Endothelial cell of umbilical vein (primary cell): ENCODE data around the gene GSTT4. TPM values are rescaled to one million over a fixed set of nuclear protein-coding genes. Genes with fewer than 3 reads are reported as not detected.

ENCODE experiments used
- BruUV-seq: library from RNA; stranded (reverse); fragments of 400-500 nt; replicated peaks from 2 replicates; lab custom pipeline; 2021; lab: Mats Ljungman, UMichigan
- CTCF ChIA-PET: fragments of 300-600, 350-600 bp; sonication (Branson Sonifier 250); formaldehyde crosslinking; loops from one replicate; lab custom pipeline; 2021; ENCODE audit warnings: antibody characterized with exemption, inconsistent platforms; lab: Charles Lee
- POLR2A ChIA-PET: fragments of 300-600, 350-600 bp; sonication (Branson Sonifier 250); formaldehyde crosslinking; loops from one replicate; lab custom pipeline; 2021; ENCODE audit warnings: antibody characterized with exemption, inconsistent platforms; lab: Charles Lee
- DNase-seq: peaks from one replicate; pipeline ENCODE4 v3.0.0-alpha.2; 2011; ENCODE audit warnings: low read depth, low spot score
- FAIRE-seq: peaks from 2 replicates; lab custom pipeline; 2011; peaks lifted over from hg19 to GRCh38; lab: Jason Lieb, UNC
- H2AFZ ChIP-seq: 2 replicates; pipeline ENCODE4 v1.6.0; 2012; ENCODE audit warnings: low read depth, low read length, control low read depth, inconsistent platforms
- H3K27ac ChIP-seq: 2 replicates; pipeline ENCODE4 v1.5.1; 2011; ENCODE audit warnings: low read depth, mild to moderate bottlenecking, control low read depth, low read length, moderate library complexity; ENCODE audit not compliant: insufficient read depth
- H3K27me3 ChIP-seq, 2 experiments: 2 replicates each; pipeline versions ENCODE4 v1.6.0 to v1.6.1; 2011; ENCODE audit warnings: low read length in 2 of 2, mixed read lengths in 1 of 2; ENCODE audit not compliant: control insufficient read depth in 2 of 2, insufficient read depth in 2 of 2
- H3K36me3 ChIP-seq, 2 experiments: 2 replicates in 1 of 2; 3 replicates in 1 of 2; pipeline ENCODE4 v1.5.1; 2011; ENCODE audit warnings: low read length in 2 of 2, mild to moderate bottlenecking in 1 of 2, moderate library complexity in 1 of 2; ENCODE audit not compliant: control insufficient read depth in 2 of 2, insufficient read depth in 2 of 2; ENCODE audit errors: extremely low read depth in 1 of 2
- H3K4me1 ChIP-seq: 3 replicates; pipeline ENCODE4 v1.5.1; 2011; ENCODE audit warnings: mild to moderate bottlenecking, low read length; ENCODE audit not compliant: control insufficient read depth, insufficient read depth; ENCODE audit errors: extremely low read depth
- H3K4me2 ChIP-seq: 2 replicates; pipeline ENCODE4 v1.6.1; 2011; ENCODE audit warnings: low read length, control low read depth, mixed read lengths; ENCODE audit not compliant: insufficient read depth
- H3K4me3 ChIP-seq, 3 experiments: fragments of 200-600 bp in 1 of 3; sonication (generic), shearing (Covaris generic) in 1 of 3; replicated peaks in 1 of 3; 2 replicates each; pipeline ENCODE4 v1.5.1; 2011 to 2016; ENCODE audit warnings: control low read depth in 3 of 3, low read length in 3 of 3, mild to moderate bottlenecking in 2 of 3, inconsistent platforms in 1 of 3, low read depth in 1 of 3, moderate library complexity in 1 of 3; ENCODE audit not compliant: insufficient read depth in 1 of 3
- H3K79me2 ChIP-seq: 2 replicates; pipeline ENCODE4 v1.6.0; 2012; ENCODE audit warnings: low read length, inconsistent platforms; ENCODE audit not compliant: control insufficient read depth, insufficient read depth
- H3K9ac ChIP-seq: replicated peaks from 2 replicates; pipeline ENCODE3; 2011; ENCODE audit warnings: low read length, control low read depth; ENCODE audit not compliant: insufficient read depth; ENCODE audit errors: extremely low read depth
- H3K9me1 ChIP-seq: replicated peaks from 3 replicates; pipeline ENCODE4 v1.6.0; 2011; ENCODE audit warnings: mild to moderate bottlenecking, low read length; ENCODE audit not compliant: control insufficient read depth, insufficient read depth; ENCODE audit errors: extremely low read depth
- H3K9me3 ChIP-seq: replicated peaks from 2 replicates; pipeline ENCODE4 v1.5.1; 2012; ENCODE audit warnings: low read length, inconsistent platforms; ENCODE audit not compliant: control insufficient read depth, insufficient read depth
- H4K20me1 ChIP-seq: replicated peaks from 2 replicates; pipeline ENCODE3; 2011; ENCODE audit warnings: mild to moderate bottlenecking, low read length; ENCODE audit not compliant: control insufficient read depth, insufficient read depth; ENCODE audit errors: extremely low read depth
- EZH2 ChIP-seq: IDR thresholded peaks from 2 replicates; pipeline ENCODE4 v1.6.1; 2012; ENCODE audit warnings: borderline replicate concordance, low read depth, mild to moderate bottlenecking, moderate library complexity, low read length, inconsistent platforms; ENCODE audit not compliant: severe bottlenecking
- FOS ChIP-seq: IDR thresholded peaks from 2 replicates; pipeline ENCODE4 v1.6.1; 2011; ENCODE audit warnings: mild to moderate bottlenecking, low read length, moderate library complexity, borderline replicate concordance; ENCODE audit not compliant: insufficient read depth
- GATA2 ChIP-seq: IDR thresholded peaks from 2 replicates; pipeline ENCODE4 v1.7.0; 2011; ENCODE audit warnings: low read depth, mild to moderate bottlenecking, moderate library complexity, mixed read lengths, low read length; ENCODE audit not compliant: insufficient read length, insufficient read depth
- JUN ChIP-seq: IDR thresholded peaks from 2 replicates; pipeline ENCODE4 v1.6.1; 2011; ENCODE audit warnings: borderline replicate concordance, low read depth; ENCODE audit not compliant: insufficient read length, insufficient read depth
- MYC ChIP-seq: IDR thresholded peaks from one replicate; pipeline ENCODE4 v1.6.1; 2011; ENCODE audit warnings: mild to moderate bottlenecking, low read depth, low read length
- POLR2A ChIP-seq: IDR thresholded peaks from 2 replicates; pipeline ENCODE4 v1.6.1; 2012; ENCODE audit warnings: low read depth, mild to moderate bottlenecking, control low read depth, low read length
- POLR2AphosphoS5 ChIP-seq: IDR thresholded peaks from 2 replicates; pipeline ENCODE4 v1.6.1; 2012; ENCODE audit warnings: low read depth, mild to moderate bottlenecking, control low read depth, low read length, moderate library complexity; ENCODE audit not compliant: insufficient read depth
- dilution Hi-C: fragments of 300-500 bp; cut with MboI; formaldehyde crosslinking; loops from one replicate; pipeline ENCODE4 v1.15.0; 2019; ENCODE audit warnings: low sequenced_read_pairs; ENCODE audit not compliant: extremely low pct_ligation_motif_present
- intact Hi-C: fragments of 100-400 bp; cut with micrococcal nuclease; formaldehyde crosslinking; loops from one replicate; pipeline ENCODE4 v1.10.0; 2022
- polyA plus RNA-seq, 4 experiments: library from polyadenylated mRNA; depleted of rRNA in 3 of 4; stranded (reverse) in 3 of 4; unstranded in 1 of 4; fragments of >200 nt; gene quantifications; 2 replicates each; pipeline versions ENCODE4 v1.2.1 to v1.2.3, GENCODE V29; 2011 to 2012; ENCODE audit warnings: missing spikeins in 1 of 4
- total RNA-seq: library from RNA; stranded (reverse); gene quantifications from 2 replicates; pipeline ENCODE4 v1.2.3, GENCODE V29; 2021
- TF ChIP-seq, protein P1 (sequence below): IDR thresholded peaks from 2 replicates; pipeline ENCODE4 v1.6.1; 2011; ENCODE audit not compliant: insufficient read depth, insufficient read length
- TF ChIP-seq, protein P2 (sequence below), 2 donors: IDR thresholded peaks; 1 replicate in 1 of 2; 2 replicates in 1 of 2; pipeline ENCODE4 v1.5.1; 2011; ENCODE audit warnings: low read length in 2 of 2, mild to moderate bottlenecking in 2 of 2, moderate library complexity in 2 of 2, control low read depth in 1 of 2, inconsistent platforms in 1 of 2, low read depth in 1 of 2; ENCODE audit not compliant: insufficient read depth in 1 of 2; ENCODE audit errors: extremely low read depth in 1 of 2

Gene GSTT4
- total and polyA plus RNA-seq, 2 donors (not counting 3 experiments of a cell fraction or from before 2014, with no cell fraction given): not detected

DNA sequence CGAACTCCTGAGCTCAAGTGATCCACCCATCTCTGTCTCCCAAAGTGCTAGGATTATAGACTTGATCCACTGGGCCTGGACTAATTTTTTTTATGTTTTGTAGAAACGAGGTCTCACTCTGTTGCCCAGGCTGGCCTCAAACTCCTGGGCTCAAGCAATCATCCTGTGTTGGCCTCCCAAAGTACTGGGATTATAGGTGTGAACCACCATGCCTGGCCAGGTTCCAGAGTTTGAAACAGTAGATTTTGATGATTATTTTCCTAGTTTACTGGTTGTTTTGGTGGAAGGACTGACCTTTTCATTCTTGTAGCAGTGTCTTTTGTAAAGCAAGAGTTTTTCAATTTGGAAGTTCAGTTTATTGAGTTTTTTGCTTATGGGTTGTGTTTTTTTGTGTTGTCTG is 20.8 kb upstream of the GSTT4 start:
- POLR2A ChIA-PET: no interaction called here
- Histone ChIP-seq H3K4me1 (peaks cover 14% of the 10 kb centered on the region), H3K79me2 (peaks cover 38% of the 10 kb centered on the region), H4K20me1 (no peaks in the 10 kb centered on the region), H3K4me3 (no peak overlapping the region), H3K27ac (no peak overlapping the region), H3K9me3 (no peaks in the 10 kb centered on the region), H3K27me3 (no peaks in the 10 kb centered on the region), H3K4me2 (no peak overlapping the region), H2AFZ (no peak overlapping the region), H3K9ac (no peak overlapping the region), H3K36me3 (peaks cover 0 to 2% of the 10 kb centered on the region in 2 experiments), H3K9me1 (no peaks in the 10 kb centered on the region)
- dilution Hi-C loops: no loop called here
- DNase-seq (no peak), FAIRE-seq (no peak)
- TF ChIP-seq POLR2A (no peak), EZH2 (no peak)
- CTCF ChIA-PET: no interaction called here
- no TSS peak for BruUV-seq
- intact Hi-C loops: no loop called here

DNA sequence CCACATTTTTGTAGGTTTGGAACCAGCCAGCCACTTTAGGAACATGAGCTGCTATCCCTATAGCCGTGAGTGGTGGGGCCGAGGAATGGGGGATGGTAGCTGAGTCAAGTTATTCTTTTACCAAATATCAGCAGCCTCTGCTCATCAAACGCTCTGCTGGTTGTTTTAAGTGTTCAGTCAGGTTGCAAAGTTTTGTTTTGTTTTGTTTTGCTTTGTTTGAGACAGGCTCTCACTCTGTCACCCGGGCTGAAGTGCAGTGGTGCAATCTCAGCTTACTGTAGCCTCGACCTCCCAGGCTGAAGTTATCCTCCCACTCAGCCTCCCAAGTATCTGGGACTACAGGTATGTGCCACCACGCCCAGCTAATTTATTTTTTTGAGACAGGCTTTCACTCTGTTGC is 20.2 kb upstream of the GSTT4 start:
- Histone ChIP-seq H3K9me3 (no peaks in the 10 kb centered on the region), H3K4me1 (peaks cover 14% of the 10 kb centered on the region), H3K27me3 (no peaks in the 10 kb centered on the region), H3K4me3 (no peak overlapping the region), H3K9ac (no peak overlapping the region), H3K4me2 (no peak overlapping the region), H3K36me3 (no peaks in the 10 kb centered on the region), H3K79me2 (peaks cover 38% of the 10 kb centered on the region), H3K9me1 (no peaks in the 10 kb centered on the region), H4K20me1 (no peaks in the 10 kb centered on the region), H2AFZ (no peak overlapping the region), H3K27ac (no peak overlapping the region)
- BruUV-seq: no TSS peak
- intact Hi-C loops (no loop called here), dilution Hi-C loops (no loop called here)
- TF ChIP-seq EZH2 (no peak), POLR2A (no peak), FOS (no peak), JUN (no peak), POLR2AphosphoS5 (no peak), MYC (no peak), GATA2 (no peak)
- TF ChIP-seq, protein P1, sequence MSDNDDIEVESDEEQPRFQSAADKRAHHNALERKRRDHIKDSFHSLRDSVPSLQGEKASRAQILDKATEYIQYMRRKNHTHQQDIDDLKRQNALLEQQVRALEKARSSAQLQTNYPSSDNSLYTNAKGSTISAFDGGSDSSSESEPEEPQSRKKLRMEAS: no peak
- TF ChIP-seq, protein P2, sequence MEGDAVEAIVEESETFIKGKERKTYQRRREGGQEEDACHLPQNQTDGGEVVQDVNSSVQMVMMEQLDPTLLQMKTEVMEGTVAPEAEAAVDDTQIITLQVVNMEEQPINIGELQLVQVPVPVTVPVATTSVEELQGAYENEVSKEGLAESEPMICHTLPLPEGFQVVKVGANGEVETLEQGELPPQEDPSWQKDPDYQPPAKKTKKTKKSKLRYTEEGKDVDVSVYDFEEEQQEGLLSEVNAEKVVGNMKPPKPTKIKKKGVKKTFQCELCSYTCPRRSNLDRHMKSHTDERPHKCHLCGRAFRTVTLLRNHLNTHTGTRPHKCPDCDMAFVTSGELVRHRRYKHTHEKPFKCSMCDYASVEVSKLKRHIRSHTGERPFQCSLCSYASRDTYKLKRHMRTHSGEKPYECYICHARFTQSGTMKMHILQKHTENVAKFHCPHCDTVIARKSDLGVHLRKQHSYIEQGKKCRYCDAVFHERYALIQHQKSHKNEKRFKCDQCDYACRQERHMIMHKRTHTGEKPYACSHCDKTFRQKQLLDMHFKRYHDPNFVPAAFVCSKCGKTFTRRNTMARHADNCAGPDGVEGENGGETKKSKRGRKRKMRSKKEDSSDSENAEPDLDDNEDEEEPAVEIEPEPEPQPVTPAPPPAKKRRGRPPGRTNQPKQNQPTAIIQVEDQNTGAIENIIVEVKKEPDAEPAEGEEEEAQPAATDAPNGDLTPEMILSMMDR (IDR thresholded peaks at IDR 0.05; ENCODE audit: extremely low read depth in 1 of 2, insufficient read depth in 1 of 2, low read depth in 1 of 2, low read length in 2 of 2): no peak
- DNase-seq: no peak
- ChIA-PET CTCF (interaction anchor here (0.6 kb wide), 1 partner anchor 12 kb away, joined by 3 read pairs; no protein-coding TSS in a partner anchor), POLR2A (no interaction called here)
- FAIRE-seq: no peak
